Effector memory CD4-positive, alpha-beta T cell (primary cell): ENCODE data around the gene ANTXR1.

Source experiments
- DNase-seq, 3 donors: peaks; one replicate each; pipeline ENCODE4 v3.0.0-alpha.2; 2020
- H3K27ac ChIP-seq: 2 replicates; pipeline ENCODE4 v1.7.0; 2013; ENCODE audit warnings: mild to moderate bottlenecking, low read length, moderate library complexity; ENCODE audit not compliant: insufficient read depth, poor library complexity, severe bottlenecking
- H3K27me3 ChIP-seq: replicated peaks from 2 replicates; pipeline ENCODE4 v1.7.0; 2013; ENCODE audit warnings: mild to moderate bottlenecking, low read length; ENCODE audit not compliant: insufficient read depth, control insufficient read depth, poor library complexity, severe bottlenecking
- H3K36me3 ChIP-seq: 2 replicates; pipeline ENCODE4 v1.7.0; 2013; ENCODE audit warnings: mild to moderate bottlenecking, low read length, moderate library complexity; ENCODE audit not compliant: control insufficient read depth, insufficient read depth
- H3K4me1 ChIP-seq: 2 replicates; pipeline ENCODE4 v1.7.0; 2013; ENCODE audit warnings: low read length, mild to moderate bottlenecking; ENCODE audit not compliant: control insufficient read depth, insufficient read depth, poor library complexity, severe bottlenecking
- H3K4me3 ChIP-seq: 2 replicates; pipeline ENCODE4 v1.7.0; 2013; ENCODE audit warnings: low read length, low read depth, mild to moderate bottlenecking; ENCODE audit not compliant: insufficient read depth, poor library complexity, severe bottlenecking
- H3K9me3 ChIP-seq: 2 replicates; pipeline ENCODE4 v1.7.0; 2013; ENCODE audit warnings: mild to moderate bottlenecking, low read length, moderate library complexity; ENCODE audit not compliant: control insufficient read depth

Gene ANTXR1

DNA sequence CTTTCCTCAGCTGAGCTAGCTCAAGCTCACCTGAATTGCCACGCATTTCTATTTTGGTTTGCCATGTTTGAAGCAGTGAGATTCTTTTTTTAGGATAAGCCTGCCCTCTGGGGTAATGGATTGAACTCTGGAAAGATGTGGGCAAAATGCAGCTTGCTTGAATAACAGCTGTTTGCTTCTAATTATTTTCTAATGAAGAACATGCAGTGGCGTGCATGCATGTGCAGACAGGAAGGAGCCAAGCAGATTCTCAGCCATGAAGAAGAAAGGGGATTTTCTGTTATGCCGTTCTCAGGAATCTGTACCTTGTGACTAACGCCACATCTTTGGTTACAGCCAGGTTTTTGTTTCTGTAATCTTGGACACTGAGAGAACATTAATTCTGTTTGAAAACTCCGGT lies 171.2 kb downstream of the ANTXR1 start:
- Histone ChIP-seq H3K36me3 (no peaks in the 10 kb centered on the region), H3K4me1 (no peaks in the 10 kb centered on the region), H3K9me3 (no peaks in the 10 kb centered on the region), H3K27me3 (no peaks in the 10 kb centered on the region), H3K4me3 (no peak overlapping the region), H3K27ac (no peak overlapping the region)
- DNase-seq, result no peak

- no peaks in the 10 kb centered on the region for H3K9me3 ChIP-seq
- no peaks in the 10 kb centered on the region for H3K36me3 ChIP-seq
- H3K27me3 ChIP-seq, result no peaks in the 10 kb centered on the region
- no peak overlapping the region for H3K4me3 ChIP-seq
- no peak overlapping the region for H3K27ac ChIP-seq
- DNase-seq, result no peak
- no peaks in the 10 kb centered on the region for H3K4me1 ChIP-seq
Observed at GRCh38 chr2:69185807-69186206, 172.8 kb downstream of the ANTXR1 start.

DNA sequence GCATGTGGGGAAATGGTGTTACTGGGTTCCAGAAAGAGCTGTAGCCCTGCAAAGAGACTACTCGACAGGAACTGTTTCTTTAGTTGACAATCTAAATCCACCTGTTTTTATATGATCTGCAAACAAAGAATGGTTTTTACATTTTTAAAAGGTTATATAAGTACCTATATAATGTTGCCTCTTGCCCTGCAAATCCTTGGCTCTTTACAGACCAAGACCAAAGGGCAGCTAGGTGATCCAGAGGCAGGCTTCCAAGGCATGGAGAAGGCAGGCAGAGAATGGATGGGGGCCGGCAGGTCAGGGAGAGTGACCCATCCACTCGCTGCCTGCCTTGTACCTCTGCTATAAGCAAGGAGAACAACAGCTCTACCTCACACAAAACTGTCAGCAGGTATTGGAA lies 173.6 kb downstream of the ANTXR1 start:
- H3K27ac ChIP-seq, result no peak overlapping the region
- no peaks in the 10 kb centered on the region for H3K9me3 ChIP-seq
- no peak overlapping the region for H3K4me3 ChIP-seq
- H3K36me3 ChIP-seq, result no peaks in the 10 kb centered on the region
- no peaks in the 10 kb centered on the region for H3K27me3 ChIP-seq
- DNase-seq, result no peak
- no peaks in the 10 kb centered on the region for H3K4me1 ChIP-seq

DNA sequence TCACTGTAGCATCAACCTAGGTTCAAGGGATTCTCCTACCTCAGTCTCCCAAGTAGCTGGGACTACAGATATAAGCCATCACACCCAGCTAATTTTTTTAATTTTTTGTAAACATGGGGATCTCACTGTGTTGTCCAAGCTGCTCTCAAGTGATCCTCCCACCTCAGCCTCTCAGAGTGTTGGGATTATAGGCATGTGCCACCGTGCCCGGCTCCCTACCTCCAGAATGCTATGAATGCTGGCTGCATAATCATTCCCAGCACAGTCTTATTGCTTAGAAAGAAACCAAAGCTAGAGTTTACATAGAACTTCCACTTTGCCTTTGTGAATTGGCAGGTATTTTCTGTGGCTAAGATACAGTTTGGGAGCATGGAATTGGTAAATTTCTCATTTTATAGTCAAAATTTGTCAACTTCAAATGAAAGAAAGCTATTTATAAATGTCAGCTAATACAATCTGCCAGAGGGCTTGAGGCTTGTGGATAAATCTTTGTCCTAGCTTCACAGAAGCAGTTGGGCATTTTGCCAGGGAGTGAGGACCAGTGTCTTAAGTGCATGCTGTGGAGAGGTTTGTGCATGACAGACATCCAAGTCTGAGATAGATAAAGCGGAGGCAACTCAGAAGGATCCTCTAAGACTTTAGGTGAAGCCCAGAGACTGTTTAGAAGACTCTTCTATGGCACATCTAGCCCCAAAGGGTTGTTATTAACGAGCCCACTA lies 175.4 kb downstream of the ANTXR1 start:
- no peaks in the 10 kb centered on the region for H3K9me3 ChIP-seq
- H3K27me3 ChIP-seq, result no peaks in the 10 kb centered on the region
- H3K4me1 ChIP-seq, result no peaks in the 10 kb centered on the region
- H3K36me3 ChIP-seq, result no peaks in the 10 kb centered on the region
- no peak overlapping the region for H3K4me3 ChIP-seq
- H3K27ac ChIP-seq, result no peak overlapping the region
- DNase-seq, result no peak

DNA sequence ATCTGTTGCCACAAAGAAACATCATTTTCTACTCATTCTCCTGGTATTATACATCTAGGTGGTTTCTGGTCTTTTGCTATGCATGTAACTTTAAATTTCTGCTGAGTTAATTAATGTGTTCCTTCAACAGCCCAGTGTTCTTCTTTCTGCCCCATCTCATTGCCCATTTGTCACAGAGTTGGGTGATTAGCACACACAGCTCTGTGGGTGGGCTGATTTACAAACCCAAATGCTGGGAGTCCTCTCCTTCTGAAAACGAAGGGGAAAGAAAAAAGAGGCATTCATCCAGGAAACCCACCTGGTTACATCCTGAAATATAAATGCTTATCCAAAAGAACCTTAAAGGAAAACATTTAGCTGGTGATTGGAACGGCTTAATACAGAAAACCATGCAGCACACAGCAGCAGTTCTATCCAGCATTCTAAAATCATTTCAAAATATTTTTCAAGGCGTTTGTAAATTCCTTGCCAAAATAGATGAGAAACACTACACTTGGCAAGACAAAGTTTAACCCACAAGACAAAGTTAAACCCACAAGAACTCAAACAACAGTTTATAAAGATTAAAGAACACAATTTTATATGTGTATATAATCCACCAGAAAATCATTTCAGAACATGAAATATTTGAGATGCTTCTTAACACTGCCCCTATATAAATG lies 177.9 kb downstream of the ANTXR1 start:
- Histone ChIP-seq H3K27me3 (no peaks in the 10 kb centered on the region), H3K4me3 (no peak overlapping the region), H3K9me3 (no peaks in the 10 kb centered on the region), H3K27ac (no peak overlapping the region), H3K4me1 (no peaks in the 10 kb centered on the region), H3K36me3 (no peaks in the 10 kb centered on the region)
- DNase-seq, result no peak

GRCh38 chr2:69191634-69192033 lies 178.7 kb downstream of the ANTXR1 start:
- H3K27ac ChIP-seq, result no peak overlapping the region
- H3K4me3 ChIP-seq, result no peak overlapping the region
- DNase-seq, result no peak
- no peaks in the 10 kb centered on the region for H3K9me3 ChIP-seq
- H3K36me3 ChIP-seq, result no peaks in the 10 kb centered on the region
- no peaks in the 10 kb centered on the region for H3K4me1 ChIP-seq
- no peaks in the 10 kb centered on the region for H3K27me3 ChIP-seq

DNA sequence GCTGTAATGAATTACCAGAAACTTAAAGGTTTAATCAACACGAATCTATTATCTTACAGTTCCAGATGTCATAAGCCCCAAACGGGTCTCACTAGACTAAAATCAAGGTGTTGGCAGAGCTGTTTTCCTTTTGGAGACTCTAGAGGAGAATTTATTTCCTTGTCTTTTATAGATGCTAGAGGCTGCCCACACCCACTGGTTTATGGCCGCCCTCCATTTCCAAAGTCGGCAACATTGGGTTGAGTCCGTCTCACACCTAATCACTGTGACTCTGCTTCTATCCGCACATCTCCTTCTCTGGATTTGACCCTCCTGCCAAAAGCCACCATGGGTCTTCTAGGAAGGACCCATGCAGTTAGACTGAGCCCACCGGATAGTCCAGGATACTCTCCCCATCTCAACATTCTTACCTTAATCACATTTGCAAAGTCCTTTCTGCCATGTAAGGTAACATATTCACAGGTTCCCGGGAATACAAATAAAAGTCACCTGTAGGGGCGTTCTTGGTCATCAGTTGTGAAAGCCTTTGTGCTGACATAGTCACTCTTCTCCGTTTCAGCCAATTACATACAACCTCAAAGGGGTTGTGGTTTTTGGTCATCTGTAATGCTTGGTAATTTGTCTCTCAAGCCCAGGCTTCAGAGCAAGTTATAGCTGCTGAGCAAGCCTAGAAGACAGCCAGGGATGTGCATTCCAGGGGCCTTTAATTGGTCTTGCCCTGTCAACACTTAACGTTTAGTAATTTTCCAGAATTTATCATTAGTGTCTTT lies 179.4 kb downstream of the ANTXR1 start:
- Histone ChIP-seq H3K36me3 (no peaks in the 10 kb centered on the region), H3K4me1 (no peaks in the 10 kb centered on the region), H3K9me3 (no peaks in the 10 kb centered on the region), H3K27ac (no peak overlapping the region), H3K4me3 (no peak overlapping the region), H3K27me3 (no peaks in the 10 kb centered on the region)
- no peak for DNase-seq

DNA sequence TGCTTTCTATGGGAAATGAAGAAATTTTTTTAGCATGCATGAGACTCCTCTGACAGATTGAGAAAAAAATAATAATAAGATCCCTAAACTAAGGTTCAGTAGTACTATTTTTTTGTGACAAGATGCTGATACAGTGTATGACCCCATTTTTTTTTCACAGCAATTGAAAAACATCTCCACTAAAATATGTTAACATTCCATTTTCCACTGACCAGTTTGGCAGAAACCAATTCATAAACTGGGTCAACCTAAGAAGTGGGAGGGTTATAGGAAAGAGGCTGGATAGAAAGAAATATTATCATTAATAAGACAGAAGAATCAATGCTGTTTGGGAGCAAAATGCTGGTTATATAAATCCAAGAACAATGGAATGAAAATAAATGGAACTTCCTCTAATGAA lies 182.7 kb downstream of the ANTXR1 start:
- no peak for DNase-seq
- Histone ChIP-seq H3K4me1 (no peaks in the 10 kb centered on the region), H3K27me3 (no peaks in the 10 kb centered on the region), H3K9me3 (no peaks in the 10 kb centered on the region), H3K27ac (no peak overlapping the region), H3K4me3 (no peak overlapping the region), H3K36me3 (no peaks in the 10 kb centered on the region)

DNA sequence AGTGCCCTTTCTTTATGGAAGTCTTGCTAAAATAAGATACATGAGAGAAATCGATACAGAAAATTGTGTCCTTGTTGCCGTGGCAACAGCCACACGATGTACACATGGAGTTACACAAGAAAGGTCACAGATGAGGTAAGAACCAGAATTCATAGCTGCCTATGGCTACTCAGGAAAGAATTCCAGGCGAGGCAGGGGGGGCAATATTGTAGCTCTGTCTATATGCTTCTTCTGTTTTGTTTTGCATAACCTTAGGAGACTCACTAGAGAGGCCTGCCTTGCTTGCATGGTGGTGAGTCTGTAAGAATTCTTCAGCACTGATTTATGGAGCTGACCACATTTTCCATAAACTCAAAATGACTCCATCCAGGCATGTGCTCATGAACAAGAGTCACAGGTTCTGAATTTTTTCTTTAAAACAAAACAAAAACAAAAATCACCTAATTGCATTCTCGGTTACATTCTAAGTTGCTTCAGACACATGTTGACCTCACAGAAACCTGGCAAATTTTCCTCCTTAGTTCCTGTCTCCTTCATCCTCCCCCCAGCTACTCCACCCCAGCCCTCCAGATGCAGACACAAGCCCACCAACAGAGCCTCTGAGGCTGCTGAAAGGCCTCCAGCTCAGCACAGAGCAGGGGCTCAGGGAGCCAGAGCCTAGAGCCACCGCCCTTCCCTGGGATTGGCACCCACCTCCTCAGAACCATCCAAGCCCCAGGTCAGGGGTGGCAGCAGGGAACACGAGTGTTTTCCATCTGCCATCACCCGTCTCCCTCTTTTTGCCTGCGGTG lies 183.5 kb downstream of the ANTXR1 start:
- Histone ChIP-seq H3K9me3 (no peaks in the 10 kb centered on the region), H3K27ac (no peak overlapping the region), H3K4me3 (no peak overlapping the region), H3K27me3 (no peaks in the 10 kb centered on the region), H3K4me1 (no peaks in the 10 kb centered on the region), H3K36me3 (no peaks in the 10 kb centered on the region)
- no peak for DNase-seq
